ENCODE results near the gene ACP6. TPM values are rescaled to one million over a fixed set of nuclear protein-coding genes. Genes with fewer than 3 reads are reported as not detected.

Gene ACP6
- total RNA-seq, 1 experiment from 2014 or later, result 14.4 TPM

DNA sequence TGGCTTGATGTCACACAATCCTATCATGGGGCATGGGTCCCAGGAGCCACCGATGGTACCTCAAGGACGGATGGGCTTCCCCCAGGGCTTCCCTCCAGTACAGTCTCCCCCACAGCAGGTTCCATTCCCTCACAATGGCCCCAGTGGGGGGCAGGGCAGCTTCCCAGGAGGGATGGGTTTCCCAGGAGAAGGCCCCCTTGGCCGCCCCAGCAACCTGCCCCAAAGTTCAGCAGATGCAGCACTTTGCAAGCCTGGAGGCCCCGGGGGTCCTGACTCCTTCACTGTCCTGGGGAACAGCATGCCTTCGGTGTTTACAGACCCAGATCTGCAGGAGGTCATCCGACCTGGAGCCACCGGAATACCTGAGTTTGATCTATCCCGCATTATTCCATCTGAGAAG lies 46.3 kb downstream of the ACP6 start:
- DNase-seq (ENCODE audit: low spot score), result no peak
- Histone ChIP-seq H3K4me1 (ENCODE audit: insufficient read depth, low read length, poor library complexity, severe bottlenecking) (peaks cover 13% of the 10 kb centered on the region), H3K36me3 (ENCODE audit: insufficient read depth, low read length, poor library complexity, severe bottlenecking) (peaks cover 25% of the 10 kb centered on the region), H3K27ac (ENCODE audit: low read depth, low read length, poor library complexity, severe bottlenecking) (no peak overlapping the region), H3K27me3 (replicated peaks; ENCODE audit: insufficient read depth, low read depth, low read length, poor library complexity) (no peaks in the 10 kb centered on the region), H3K9me3 (ENCODE audit: low read depth, low read length, poor library complexity, severe bottlenecking) (no peaks in the 10 kb centered on the region), H3K4me3 (ENCODE audit: low read depth, low read length, poor library complexity, severe bottlenecking) (no peak overlapping the region)
- ChIA-PET CTCF (no interaction called here), POLR2A (ENCODE audit: low non-redundant PET) (no interaction called here)
- intact Hi-C loops (cut with micrococcal nuclease; ENCODE audit: unreplicated experiment), result no loop called here
- no TSS peak for BruUV-seq (replicated peaks)
- TF ChIP-seq CTCF (conservative IDR thresholded peaks at IDR 0.05; ENCODE audit: low read depth, low read length) (no peak), EZH2 (IDR thresholded peaks at IDR 0.05; ENCODE audit: borderline replicate concordance, low read depth, low read length, poor library complexity, severe bottlenecking) (no peak)

DNA sequence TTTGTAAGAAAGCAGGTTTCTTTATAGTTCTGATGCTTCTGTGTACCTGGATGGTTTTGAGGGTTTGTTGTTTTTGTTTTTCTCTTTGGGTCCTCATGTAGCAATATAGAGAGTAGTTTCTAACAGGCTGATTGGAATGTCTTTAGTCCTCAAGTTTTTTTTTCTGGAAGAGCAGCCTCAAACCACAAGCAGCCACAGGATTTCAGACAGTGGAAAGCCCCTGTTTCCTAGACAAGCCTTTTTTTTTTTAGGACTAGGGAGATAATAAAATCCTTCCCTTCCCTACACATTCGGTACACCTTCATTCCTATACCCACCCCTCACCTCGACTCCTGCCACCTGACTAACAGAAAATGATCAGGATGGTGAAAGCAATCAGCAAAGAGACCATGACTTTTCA lies 47.6 kb downstream of the ACP6 start:
- intact Hi-C loops (cut with micrococcal nuclease; ENCODE audit: unreplicated experiment), result no loop called here
- ChIA-PET CTCF (no interaction called here), POLR2A (ENCODE audit: low non-redundant PET) (interaction anchor here (0.5 kb wide), 1 partner anchor 1571 kb away, joined by 3 read pairs; no protein-coding TSS in a partner anchor)
- Histone ChIP-seq H3K4me1 (ENCODE audit: insufficient read depth, low read length, poor library complexity, severe bottlenecking) (peaks cover 13% of the 10 kb centered on the region), H3K27ac (ENCODE audit: low read depth, low read length, poor library complexity, severe bottlenecking) (no peak overlapping the region), H3K36me3 (ENCODE audit: insufficient read depth, low read length, poor library complexity, severe bottlenecking) (peaks cover 37% of the 10 kb centered on the region), H3K9me3 (ENCODE audit: low read depth, low read length, poor library complexity, severe bottlenecking) (no peaks in the 10 kb centered on the region), H3K4me3 (ENCODE audit: low read depth, low read length, poor library complexity, severe bottlenecking) (no peak overlapping the region), H3K27me3 (replicated peaks; ENCODE audit: insufficient read depth, low read depth, low read length, poor library complexity) (no peaks in the 10 kb centered on the region)
- no TSS peak for BruUV-seq (replicated peaks)
- no peak for TF ChIP-seq EZH2 (IDR thresholded peaks at IDR 0.05; ENCODE audit: borderline replicate concordance, low read depth, low read length, poor library complexity, severe bottlenecking)
- no peak for TF ChIP-seq CTCF (conservative IDR thresholded peaks at IDR 0.05; ENCODE audit: low read depth, low read length)
- DNase-seq (ENCODE audit: low spot score), result no peak

DNA sequence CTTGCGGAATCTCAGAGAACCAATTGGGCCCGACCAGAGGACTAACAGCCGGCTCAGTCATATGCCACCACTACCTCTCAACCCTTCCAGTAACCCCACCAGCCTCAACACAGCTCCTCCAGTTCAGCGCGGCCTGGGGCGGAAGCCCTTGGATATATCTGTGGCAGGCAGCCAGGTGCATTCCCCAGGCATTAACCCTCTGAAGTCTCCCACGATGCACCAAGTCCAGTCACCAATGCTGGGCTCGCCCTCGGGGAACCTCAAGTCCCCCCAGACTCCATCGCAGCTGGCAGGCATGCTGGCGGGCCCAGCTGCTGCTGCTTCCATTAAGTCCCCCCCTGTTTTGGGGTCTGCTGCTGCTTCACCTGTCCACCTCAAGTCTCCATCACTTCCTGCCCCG lies 49.8 kb downstream of the ACP6 start:
- Histone ChIP-seq H3K27me3 (replicated peaks; ENCODE audit: insufficient read depth, low read depth, low read length, poor library complexity) (no peaks in the 10 kb centered on the region), H3K4me3 (ENCODE audit: low read depth, low read length, poor library complexity, severe bottlenecking) (no peak overlapping the region), H3K4me1 (ENCODE audit: insufficient read depth, low read length, poor library complexity, severe bottlenecking) (peaks cover 5% of the 10 kb centered on the region), H3K9me3 (ENCODE audit: low read depth, low read length, poor library complexity, severe bottlenecking) (no peaks in the 10 kb centered on the region), H3K36me3 (ENCODE audit: insufficient read depth, low read length, poor library complexity, severe bottlenecking) (peaks cover 56% of the 10 kb centered on the region), H3K27ac (ENCODE audit: low read depth, low read length, poor library complexity, severe bottlenecking) (no peak overlapping the region)
- intact Hi-C loops (cut with micrococcal nuclease; ENCODE audit: unreplicated experiment), result no loop called here
- TF ChIP-seq CTCF (conservative IDR thresholded peaks at IDR 0.05; ENCODE audit: low read depth, low read length) (no peak), EZH2 (IDR thresholded peaks at IDR 0.05; ENCODE audit: borderline replicate concordance, low read depth, low read length, poor library complexity, severe bottlenecking) (no peak)
- ChIA-PET POLR2A (ENCODE audit: low non-redundant PET) (no interaction called here), CTCF (no interaction called here)
- no TSS peak for BruUV-seq (replicated peaks)
- DNase-seq (ENCODE audit: low spot score), result no peak
